ENCODE measurements around the gene LRIG3. TPM values are rescaled to one million over a fixed set of nuclear protein-coding genes. Genes with fewer than 3 reads are reported as not detected.

Gene LRIG3
- 12.6 and 25.5 TPM in 2 replicates for total RNA-seq

DNA sequence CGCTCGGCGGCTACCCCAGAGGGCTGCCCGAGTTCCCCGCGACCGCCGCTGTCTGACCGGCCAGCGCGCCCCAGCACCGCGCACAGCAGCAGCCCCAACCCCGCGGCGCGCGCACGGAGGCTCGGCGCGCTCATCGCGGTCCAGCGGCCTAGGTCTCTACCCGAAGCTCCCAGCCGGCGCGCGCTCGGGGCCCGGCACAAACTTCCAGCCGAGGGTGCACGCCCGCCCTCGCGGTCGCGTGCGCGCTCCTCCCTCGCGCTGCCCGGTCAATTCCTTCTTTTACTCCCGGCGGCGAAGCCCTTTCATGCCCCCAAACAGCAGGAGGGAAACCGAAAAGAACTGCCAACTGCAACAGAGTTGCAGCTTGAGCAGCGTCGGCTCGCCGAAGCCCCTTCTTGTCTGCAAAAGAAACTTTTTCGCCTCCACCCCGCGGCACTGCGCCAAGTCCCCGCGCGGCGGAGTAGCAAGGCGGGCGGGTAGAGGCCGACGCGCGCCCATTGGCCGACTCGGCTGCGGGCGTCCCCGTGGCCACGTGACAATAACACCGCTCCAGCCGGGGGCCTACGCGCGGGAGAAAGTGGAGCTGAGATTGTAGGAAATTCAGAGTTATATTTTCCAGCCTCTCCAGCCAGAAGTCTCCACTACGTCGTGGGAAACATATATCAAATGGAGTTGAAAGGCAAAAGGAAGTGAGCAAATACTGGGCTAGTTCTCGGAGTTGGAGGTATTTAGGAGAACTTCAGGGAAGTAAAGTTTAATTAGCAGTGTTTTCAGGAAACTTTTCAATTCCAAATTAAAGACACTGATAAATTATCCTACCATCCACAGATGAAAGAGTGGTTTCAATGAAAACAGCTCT lies at the start of gene LRIG3:
LRIG3 (minus strand) TSS at position 403 of the 859 bp plus-strand sequence; CDS start at position 134, 269 bp downstream.
- H3K4me3 ChIP-seq (ENCODE audit: low read depth, low read length) = peak within 1 kb of the TSS; percentile 88
- peak; percentile 16 for DNase-seq (ENCODE audit: low read depth)
- TF ChIP-seq, protein P1, sequence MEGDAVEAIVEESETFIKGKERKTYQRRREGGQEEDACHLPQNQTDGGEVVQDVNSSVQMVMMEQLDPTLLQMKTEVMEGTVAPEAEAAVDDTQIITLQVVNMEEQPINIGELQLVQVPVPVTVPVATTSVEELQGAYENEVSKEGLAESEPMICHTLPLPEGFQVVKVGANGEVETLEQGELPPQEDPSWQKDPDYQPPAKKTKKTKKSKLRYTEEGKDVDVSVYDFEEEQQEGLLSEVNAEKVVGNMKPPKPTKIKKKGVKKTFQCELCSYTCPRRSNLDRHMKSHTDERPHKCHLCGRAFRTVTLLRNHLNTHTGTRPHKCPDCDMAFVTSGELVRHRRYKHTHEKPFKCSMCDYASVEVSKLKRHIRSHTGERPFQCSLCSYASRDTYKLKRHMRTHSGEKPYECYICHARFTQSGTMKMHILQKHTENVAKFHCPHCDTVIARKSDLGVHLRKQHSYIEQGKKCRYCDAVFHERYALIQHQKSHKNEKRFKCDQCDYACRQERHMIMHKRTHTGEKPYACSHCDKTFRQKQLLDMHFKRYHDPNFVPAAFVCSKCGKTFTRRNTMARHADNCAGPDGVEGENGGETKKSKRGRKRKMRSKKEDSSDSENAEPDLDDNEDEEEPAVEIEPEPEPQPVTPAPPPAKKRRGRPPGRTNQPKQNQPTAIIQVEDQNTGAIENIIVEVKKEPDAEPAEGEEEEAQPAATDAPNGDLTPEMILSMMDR (conservative IDR thresholded peaks at IDR 0.05; ENCODE audit: low read depth, low read length) = peak; percentile 5

GRCh38 chr12:58969237-58969636 lies 48.9 kb upstream of the LRIG3 start:
- TF ChIP-seq, protein P1 (conservative IDR thresholded peaks at IDR 0.05; ENCODE audit: low read depth, low read length) = no peak

GRCh38 chr12:58967561-58967960 lies 47.3 kb upstream of the LRIG3 start:
- H3K4me3 ChIP-seq (ENCODE audit: low read depth, low read length) = no peak overlapping the region
- peak; percentile 41 for DNase-seq (ENCODE audit: low read depth)
- TF ChIP-seq, protein P1 (conservative IDR thresholded peaks at IDR 0.05; ENCODE audit: low read depth, low read length) = no peak

More at GRCh38 chr12:58969237-58969636, 48.9 kb upstream of the LRIG3 start:
- DNase-seq (ENCODE audit: low read depth) = no peak
- no peak overlapping the region for H3K4me3 ChIP-seq (ENCODE audit: low read depth, low read length)

- TF ChIP-seq, protein P1 (conservative IDR thresholded peaks at IDR 0.05; ENCODE audit: low read depth, low read length) = no peak
- no peak overlapping the region for H3K4me3 ChIP-seq (ENCODE audit: low read depth, low read length)
- DNase-seq (ENCODE audit: low read depth) = no peak
These were observed 46.6 kb upstream of the LRIG3 start for GRCh38 chr12:58966939-58967338.

DNA sequence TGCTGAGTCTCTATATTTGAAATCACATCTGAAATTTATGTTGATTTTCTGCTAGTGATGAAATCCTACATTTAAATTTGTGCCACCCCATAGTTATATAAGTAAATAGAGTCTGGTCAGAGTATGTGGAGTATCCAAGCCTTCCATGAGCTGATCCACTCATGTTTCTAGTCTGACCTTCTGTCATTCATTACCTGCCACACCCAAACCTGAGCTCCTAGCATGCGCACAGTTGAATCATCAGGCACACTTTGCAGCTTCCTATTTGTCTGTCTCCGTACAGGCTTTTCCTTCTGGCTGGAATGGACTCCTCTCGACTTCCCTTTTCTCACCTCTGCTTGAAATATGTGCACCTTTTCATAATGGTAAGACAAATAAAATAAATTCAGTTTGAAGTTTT lies 45.3 kb upstream of the LRIG3 start:
- no peak for DNase-seq (ENCODE audit: low read depth)
- no peak overlapping the region for H3K4me3 ChIP-seq (ENCODE audit: low read depth, low read length)

DNA sequence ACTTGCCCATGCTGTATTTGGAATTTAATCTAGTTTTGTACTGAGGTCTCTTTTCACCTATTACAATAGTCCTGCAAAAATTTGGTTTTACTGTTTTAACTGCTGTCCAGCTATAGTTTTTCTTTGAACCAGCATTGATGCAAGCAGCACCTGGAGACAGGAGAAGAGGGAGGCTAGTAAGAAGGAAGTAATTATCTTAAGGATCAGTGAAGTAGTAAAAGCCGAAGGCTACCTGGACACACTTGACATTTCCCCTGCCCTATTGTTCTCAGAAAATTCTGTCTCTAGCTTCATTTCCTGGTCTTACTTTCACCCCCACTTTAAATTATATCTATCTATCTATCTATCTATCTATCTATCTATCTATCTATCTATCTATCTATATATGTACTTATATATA lies 43.5 kb upstream of the LRIG3 start:
- TF ChIP-seq, protein P1 (conservative IDR thresholded peaks at IDR 0.05; ENCODE audit: low read depth, low read length) = no peak
- no peak for DNase-seq (ENCODE audit: low read depth)
- no peak overlapping the region for H3K4me3 ChIP-seq (ENCODE audit: low read depth, low read length)

More for the DNA sequence above, 45.3 kb upstream of the LRIG3 start:
- TF ChIP-seq, protein P1 (conservative IDR thresholded peaks at IDR 0.05; ENCODE audit: low read depth, low read length) = no peak

Data from epithelial cell of proximal tubule (primary cell).